ENCODE data around the gene RDH13.
"Not testable (repeated sequence)": the region's sequence is repeated elsewhere in the genome, so short reads cannot be mapped to it uniquely, and the experiment has no call there.

The RDH13 gene, protein sequence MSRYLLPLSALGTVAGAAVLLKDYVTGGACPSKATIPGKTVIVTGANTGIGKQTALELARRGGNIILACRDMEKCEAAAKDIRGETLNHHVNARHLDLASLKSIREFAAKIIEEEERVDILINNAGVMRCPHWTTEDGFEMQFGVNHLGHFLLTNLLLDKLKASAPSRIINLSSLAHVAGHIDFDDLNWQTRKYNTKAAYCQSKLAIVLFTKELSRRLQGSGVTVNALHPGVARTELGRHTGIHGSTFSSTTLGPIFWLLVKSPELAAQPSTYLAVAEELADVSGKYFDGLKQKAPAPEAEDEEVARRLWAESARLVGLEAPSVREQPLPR

DNA sequence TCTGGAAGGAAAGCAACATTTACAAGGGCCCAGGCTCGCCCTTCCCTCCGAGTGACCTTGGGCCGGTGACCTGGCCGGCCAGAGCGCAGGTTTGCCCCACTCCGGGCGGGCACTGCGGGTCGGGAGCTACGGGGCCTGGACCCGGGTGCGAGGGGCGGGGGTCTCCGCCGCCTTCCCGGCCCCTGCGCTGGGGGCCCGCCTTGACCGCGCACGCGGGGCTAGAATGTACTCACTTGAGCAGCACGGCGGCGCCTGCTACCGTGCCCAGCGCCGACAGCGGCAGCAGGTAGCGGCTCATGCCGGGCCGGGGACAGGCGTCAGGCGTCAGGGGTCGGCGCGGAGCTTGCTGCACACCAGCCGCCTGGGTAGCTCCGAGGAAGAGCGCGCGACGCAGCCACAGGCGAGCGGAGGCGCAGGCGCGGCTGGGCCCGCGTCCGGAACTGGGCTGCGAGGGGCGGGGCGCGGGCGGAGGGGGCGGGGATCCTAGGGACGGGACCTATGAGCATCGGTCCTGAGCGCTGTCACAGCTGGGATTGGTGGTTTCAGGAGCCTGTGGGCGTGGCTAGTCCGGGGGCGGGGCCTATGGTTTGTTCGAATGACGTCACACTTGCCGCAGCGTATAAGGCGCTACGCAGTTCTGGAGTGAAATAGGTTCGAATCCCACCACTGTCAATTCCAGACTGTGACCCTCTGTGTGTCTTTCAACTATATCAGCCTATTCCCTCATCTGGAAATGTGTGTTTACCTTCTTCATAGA, at the start of gene RDH13:
RDH13 (minus strand) TSS at position 414 of the 757 bp plus-strand sequence; CDS start at position 298, 116 bp downstream.
- peak; percentile 96 for DNase-seq (ENCODE audit: low read depth)

DNA sequence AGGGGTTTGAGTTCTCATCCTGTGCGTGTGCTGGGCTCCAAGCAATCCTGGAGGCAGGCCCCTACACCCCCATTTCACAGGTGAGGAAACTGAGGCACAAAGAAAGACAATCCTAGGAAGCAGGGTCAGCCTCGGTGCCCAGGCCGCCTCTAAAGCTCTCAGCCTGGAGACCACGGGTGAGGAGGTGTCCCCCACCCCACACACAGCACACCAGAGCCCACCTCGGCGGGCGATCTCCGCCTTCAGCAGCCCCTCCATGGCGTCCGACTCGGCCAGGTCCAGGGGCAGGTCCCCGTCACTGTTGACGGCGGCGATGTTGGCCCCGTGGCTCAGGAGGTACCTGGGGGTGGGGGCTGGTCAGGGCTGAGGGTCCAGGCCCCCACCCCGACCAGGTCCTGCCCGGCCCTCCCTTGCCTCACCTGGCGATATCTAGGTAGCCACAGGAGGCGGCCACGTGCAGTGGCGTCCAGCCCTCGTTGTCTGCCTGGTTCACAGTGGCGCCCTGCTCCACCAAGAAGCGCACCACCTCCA, 49.4 kb upstream of the RDH13 start:
- DNase-seq (ENCODE audit: low read depth), result no peak

DNA sequence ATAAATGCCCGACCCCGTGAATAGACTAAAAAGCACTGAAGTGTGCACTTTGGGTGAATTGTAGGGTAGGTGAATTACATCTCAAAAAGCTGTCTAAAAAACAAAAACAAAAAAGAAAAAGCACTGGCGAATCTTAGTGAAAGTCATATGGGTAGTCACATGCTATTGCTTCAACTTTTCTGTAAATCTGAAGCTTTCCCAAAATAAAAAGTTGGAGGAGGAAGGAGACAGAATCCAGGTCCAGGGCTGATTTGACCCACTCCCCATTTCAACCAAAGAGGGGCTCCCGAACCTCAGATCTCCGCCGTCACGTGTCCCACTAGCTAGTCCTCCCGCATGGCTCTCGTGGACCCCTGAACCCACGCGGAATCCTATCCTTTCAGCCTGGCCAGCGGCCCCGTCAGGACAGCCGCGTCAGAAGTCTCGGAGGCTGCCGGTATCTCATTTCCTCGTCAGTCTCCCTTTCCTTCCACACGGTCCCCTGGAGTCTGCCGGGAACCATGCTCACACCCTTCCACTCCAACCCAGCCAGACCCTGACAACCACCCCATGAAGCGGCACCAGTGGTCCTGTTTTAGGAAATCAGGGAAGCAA, 48.4 kb upstream of the RDH13 start:
- DNase-seq (ENCODE audit: low read depth), result no peak

DNA sequence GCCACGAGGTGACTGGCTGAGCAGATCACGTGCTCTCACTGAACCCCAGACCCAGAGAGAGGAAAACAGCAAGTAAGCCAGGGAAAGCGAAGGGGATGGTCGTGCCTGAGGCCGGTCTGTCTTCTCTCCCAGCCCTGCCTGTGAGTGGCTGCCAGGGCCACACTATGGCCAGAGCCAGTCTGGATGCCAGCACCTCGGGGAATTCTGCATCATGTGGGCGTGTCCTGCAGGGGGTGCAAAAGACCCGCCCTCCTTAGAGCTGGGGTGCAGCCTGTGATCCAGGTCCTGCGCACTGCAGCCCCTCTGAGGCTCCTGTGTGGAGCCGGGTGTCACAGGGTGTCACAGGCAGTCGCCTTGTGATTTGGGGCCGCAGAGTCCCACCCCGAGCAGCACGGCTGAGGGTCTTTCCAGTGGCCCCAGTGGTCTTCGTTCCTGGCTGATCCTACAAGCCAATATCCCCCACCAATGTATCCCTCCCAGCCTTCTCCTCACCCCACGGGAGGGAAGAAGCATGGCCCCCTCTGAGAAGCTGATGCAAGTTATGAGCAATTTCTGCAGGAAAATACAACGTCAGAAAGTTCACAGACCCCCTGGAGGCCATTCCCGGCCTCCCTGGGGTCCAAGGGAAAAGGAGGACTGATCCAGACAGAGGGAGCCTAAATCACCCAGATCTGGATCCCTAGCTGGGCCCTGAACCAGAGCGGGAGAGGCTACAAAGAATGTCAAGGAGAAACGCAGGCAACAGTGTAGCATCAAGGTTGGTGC, 46.8 kb upstream of the RDH13 start:
- DNase-seq (ENCODE audit: low read depth), result no peak

DNA sequence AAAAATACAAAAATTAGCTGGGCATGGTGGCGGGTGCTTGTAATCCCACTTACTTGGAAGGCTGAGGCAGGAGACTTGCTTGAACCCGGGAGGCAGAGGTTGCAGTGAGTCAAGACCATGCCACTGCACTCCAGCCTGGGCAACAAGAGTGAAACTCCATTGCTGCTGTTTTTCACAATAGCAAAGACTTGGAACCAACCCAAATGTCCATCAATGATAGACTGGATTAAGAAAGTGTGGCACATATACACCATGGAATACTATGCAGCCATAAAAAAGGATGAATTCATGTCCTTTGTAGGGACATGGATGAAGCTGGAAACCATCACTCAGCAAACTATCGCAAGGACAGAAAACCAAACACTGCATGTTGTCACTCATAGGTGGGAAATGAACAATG, 44.3 kb upstream of the RDH13 start:
- not testable (repeated sequence) for DNase-seq (ENCODE audit: low read depth)

DNA sequence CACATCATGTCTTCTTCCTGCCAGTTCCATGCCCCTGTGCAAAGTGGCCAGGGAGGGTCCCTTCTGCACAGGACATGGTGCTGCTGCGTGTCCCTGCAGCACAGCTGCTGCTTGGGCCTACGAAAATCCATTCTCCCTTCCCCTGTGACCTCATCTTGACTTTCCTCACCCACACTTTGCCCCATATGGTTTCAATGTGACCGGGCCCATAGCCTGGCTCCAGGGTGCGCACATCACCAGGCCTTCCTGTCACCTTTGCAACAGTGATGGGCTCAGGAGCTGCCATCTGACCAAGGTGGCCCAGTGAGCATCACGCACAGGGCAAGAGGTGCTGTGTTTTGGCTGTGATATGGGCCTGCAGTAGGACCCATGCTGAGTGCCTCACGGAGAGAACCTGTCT, 43.6 kb upstream of the RDH13 start:
- no peak for DNase-seq (ENCODE audit: low read depth)

DNA sequence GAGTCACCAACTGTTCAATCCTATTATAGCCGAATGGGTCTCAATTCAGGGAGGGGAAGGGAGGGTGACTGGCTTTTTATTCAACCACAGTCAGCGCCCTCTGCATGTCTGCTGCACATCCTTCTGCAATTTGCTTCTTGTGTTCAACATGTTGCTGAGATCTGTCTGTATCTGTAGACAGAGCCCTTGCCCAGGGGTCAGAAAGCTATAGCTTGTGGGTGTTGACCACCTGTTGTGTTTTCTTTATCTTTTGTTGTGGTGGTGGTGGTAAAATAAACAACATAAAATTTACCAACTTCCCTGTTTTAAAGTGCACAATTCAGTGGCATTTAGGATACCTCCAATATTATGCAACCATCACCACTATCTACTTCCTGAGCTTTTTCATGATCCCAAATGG, 42.3 kb upstream of the RDH13 start:
- DNase-seq (ENCODE audit: low read depth), result no peak

DNA sequence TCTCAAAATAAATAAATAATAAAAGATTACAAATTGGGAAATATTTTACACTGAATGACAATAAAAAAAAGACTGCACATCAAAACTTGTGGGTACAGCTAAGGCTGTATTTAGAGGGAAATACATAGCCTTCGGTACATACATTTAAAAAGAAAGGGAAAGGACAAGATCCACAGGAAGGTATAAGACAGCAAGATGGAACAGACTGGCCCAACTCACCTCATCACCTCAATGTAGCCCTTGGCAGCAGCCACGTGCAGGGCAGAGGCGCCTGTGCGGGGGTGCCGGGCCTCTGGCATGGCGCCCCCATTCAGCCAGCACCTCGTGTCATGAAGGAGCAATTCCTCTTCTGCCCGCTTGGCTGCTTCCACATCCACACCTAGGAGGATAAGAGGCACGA, 40.2 kb upstream of the RDH13 start:
- no peak for DNase-seq (ENCODE audit: low read depth)

DNA sequence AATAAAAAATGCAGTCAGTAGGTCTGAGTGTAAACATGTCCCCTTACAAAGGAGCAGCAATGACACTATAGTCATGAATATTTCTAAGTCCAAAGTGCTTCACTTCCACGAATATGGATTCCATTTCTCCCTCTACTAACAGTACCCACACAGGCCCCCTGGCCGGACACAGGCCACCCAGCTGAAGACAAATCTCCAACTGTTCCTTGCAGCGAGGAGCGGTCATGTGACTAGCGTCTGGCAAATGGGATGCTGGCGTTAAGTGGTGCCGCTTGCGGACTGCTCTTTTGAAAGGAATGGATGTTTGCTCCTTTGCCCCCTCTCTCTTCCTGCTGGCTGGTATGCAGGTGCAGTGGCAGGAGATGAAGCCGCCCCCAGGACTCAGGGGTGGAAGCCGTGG, 38.3 kb upstream of the RDH13 start:
- DNase-seq (ENCODE audit: low read depth), result no peak

DNA sequence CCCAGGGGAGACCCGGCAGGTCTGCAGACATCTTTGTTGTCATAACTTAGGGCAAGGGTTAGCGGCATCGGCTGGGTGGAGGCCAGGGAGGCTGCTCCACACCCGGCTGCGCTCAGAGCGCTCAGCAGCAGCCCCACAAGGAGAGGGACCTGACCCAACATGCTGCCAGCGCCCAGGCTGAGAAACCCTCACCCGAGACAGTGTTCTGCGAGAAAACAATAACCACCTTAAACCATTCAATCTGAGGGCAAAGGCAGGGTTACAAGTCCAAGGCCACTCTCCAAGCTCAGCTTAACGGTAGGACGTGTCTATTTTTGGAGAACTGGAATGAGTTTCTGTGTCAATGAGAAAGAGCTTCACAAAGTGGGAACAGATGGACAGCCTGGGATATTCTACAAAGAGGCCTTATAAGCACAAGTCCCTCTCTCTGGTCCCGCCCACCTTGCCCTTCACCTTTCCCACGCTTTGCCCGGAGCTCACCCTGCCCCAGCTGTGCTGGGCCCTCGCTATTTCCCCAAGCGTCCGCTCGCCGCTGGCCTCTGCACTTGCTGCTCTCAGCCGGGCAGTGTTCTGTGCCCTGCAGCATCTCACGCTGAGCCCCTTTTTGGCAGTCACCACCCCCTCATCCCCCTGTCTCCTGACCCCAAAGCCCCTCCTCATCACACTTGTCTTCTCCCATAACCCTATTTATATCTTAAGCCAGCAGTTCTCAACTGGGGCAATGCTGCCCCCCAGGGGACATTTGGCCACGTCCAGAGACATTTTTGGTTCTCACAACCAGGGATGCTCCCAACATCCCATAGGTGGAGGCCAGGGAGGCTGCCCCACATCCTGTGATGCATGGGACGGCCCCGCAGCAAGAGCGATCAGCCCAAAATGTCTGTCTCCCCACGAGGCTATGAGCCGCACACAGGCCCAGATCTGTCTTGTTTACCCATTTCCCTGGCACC, 36.9 kb upstream of the RDH13 start:
- DNase-seq (ENCODE audit: low read depth), result no peak

DNA sequence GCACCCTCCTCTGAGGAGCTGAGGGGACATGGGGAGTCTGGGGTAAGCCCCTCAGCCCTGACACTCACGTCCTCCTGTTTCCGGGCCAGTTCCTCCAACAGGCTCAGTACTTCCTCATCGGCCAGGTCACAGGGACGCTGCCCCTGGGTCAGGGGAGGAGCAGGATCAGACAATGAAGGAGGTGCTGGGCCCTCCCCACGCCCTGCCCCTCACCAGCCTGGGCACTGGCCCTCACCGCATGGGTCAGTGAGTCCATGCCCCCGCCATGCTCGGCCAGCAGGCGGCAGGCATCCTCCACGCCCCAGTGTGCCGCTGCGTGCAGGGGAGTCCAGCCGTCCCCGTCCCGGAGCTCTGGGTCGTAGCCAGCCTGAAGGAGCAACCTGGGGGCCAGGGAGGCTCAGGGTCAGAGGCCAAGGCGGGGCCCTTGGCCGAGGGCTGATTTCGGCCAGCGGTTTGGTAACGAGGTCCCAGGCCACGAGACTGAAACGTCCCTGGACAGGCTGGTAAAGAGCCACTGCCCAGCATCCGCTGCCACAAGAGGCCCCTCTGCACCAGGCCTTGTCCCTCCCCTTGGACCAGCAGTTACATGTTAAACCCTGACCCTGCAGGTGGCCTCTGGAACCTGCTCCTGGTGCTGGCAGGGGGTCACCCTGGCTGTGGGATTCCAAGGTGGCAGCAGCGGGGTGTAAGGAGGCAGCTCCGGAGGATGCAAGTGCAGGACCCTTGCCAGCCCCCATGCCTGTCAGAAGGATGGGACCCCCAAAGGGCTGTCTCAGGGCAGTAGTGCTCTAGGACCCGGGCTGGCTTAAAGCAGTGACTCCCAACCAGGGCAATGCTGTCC, 36.0 kb upstream of the RDH13 start:
- no peak for DNase-seq (ENCODE audit: low read depth)

DNA sequence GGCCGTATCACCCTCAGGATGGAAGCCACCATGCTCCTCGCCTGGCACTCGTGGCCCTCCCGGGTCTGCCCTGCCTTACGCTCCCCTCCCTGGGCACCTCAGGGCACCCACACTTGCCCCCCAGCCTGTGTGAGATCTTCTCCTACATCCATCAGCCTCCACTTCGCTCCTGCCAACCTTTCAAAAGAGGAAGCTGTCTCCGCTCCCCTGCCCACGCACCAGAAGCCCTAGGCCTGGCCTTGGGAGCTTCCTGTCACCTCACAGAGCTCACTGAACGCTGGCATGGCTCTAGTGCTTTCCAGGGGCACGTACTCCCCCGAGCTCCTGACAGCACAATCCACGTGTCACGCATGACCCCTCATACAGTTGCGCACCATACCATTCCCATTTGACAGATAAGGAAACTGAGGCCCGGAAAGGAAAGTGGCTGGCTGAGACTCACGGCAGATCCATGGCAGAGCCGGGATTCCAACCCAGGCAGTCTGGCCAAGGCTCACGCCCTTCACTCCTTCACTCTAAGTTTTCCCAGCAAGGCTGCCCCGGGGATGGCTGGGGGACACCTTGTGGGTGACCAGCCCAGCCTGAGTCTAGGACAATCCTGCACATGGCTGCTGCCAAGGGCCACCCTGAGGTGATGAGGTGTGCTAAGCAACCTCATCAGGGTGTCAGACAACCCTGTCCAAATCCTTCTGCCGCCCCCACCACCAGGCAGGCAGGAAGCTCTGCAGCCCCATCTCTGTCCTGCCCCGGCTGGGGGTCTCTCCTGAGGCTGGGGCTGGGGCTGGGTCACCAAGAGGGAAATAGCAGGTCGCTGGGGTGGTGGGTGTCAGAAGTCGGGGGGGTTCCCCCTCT, 35.1 kb upstream of the RDH13 start:
- DNase-seq (ENCODE audit: low read depth), result no peak

DNA sequence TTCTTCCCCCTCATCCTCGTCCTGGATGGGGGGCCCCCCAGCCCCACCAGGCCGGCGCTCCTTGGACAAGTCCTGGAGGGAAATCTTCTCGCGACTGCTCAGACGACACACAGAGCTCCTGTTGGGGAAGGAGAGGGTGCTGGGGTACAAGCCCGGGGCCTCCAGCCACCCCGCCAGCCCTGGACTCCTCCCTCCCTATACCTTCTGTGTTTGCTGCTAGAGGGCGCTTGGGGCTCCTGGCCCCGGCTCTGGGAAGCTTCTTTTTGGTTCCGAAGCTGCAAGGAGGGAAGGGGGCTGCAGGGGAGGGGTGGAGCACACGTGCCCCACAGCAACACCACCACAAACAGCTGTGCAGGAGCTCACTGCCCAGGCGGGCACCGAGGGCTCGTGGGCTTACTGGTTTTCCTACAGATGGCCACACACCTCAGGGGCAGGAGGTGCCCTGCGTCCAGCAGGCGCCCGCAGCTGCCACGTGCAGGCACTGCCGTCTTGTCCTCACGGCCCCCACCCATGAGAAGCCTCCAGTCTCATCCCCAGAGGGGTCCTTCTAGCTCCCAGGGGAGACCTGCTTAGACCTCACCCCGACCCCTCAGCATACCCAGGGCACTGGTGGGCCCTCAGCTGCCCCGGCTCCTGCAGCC, 33.2 kb upstream of the RDH13 start:
- DNase-seq (ENCODE audit: low read depth), result no peak

DNA sequence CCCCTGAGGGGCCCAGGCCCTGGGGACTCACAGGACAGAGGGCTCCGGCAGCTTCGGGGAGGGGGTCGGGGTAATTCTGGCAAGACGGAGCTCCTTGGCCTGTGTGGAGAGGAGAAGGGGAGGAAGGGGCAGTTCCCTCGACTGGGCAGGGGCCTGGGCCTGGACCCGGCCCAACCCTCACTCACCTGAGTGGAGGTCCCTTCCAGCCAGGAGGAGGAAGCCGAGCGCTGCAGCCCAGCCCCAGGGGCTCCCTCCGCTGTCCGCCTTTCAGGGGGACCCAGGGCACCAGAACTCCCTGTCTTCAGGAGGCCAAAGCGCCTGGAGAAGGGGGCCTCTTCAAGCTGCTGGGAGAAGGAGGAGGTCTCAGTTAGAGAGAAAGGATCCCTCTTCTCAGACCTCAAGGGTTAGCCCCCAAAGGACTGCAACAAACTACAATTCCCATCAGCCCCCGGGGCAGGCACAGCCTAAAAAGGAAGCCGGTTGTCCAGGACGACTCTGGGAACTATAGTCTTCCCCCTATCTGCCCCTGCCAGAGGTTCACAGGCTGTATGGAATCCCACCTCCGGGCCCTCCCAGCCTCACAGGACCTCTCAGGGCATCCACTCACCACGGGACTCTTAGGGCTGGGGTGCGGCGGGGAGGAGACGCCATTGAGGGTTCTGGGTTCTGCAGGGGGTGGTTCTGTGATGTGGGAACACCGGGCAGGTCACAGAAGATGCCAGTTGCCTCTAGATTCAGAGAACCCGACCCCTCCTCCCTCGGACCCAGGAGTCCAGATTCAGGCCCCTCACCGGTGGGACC, 32.5 kb upstream of the RDH13 start:
- DNase-seq (ENCODE audit: low read depth), result no peak

DNA sequence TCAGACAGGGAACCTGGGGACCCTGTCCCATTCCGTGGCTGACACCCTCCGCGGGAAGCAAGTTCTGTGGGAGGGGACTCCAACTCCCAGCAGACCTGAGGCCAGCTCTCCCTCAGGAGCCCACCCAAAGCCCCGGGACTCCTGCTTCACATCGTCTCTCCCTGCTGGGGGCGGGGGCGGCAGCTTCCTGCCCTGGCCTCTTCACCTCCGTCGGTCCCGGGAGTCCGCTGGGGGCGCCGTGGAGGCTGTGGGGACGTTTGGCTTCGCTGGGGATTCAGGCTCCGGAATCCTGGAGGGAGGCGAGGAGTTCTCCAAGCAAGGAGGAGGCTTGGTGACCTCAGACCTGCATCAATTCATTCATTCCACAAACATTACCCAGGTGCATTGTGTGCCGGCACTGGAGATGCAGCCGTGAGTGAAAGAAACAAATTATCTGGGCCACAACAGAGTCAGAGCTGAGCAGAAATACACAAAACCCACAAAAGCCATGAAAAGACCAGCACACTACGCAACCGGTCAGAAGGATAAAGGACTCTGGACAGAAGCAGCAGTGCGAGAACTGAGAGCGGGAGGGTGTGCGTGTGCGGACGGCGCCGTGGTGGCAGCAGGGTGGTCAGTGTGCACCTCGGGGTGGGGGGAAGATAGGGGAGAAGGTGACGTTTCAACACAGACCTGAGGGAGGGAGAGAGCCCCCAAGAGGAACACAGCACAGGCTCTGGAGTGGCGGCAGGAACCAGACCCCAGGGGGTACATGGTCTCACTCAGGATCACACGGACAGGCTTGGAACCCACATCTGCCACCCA, 31.7 kb upstream of the RDH13 start:
- DNase-seq (ENCODE audit: low read depth), result no peak

DNA sequence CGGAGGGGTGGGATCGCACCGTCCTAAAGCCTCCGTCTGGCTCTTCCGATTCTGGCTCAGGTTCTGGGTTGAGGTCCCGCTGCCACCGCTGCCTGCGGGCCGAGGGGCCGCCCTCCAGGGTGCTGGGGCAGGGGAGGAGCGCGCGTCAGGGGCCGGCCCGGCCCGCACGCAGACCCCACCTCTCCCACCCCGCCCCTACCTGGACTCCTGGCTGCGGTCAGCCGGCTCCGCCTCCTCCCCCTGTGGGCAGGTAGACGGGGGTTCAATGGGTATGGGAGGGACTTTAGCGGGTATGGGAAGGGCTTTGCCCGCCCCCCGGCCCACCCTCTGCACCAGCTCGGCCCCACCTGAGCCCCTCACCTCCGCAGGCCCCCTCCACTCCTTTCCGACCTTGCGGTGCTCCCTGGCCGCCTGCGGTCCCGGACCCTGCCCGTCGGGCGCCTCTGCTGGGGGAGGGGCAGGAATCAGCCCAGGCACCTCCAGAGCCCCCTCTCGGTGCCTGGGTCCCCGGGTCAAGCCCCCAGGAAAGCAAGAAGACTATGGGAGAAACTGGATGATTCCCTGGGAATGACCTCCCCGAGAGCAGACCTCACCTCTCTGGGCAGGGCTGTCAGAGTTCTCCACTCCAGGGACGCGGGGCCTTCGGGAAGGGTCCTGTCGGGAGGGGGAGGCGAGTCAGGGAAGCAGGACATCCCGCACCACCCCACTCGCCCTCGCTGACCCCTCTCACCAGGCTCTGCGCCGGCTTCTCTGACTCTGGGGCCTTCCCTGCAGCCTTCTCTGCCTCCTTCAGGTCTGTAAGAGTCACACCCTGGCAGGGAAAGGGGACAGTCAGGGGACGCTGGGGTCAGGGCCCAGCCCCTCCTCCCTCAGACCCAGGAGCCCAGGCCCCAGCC, 29.7 kb upstream of the RDH13 start:
- DNase-seq (ENCODE audit: low read depth), result no peak

Measured in stimulated activated CD8-positive, alpha-beta memory T cell treated with anti-CD3 and anti-CD28 coated beads, Interleukin-12 subunit alpha, Interleukin-12 subunit beta, amount 100 ng/mL, for 1 hour (primary cell).